Measurements from ENCODE around the gene ZNF367.

DNA sequence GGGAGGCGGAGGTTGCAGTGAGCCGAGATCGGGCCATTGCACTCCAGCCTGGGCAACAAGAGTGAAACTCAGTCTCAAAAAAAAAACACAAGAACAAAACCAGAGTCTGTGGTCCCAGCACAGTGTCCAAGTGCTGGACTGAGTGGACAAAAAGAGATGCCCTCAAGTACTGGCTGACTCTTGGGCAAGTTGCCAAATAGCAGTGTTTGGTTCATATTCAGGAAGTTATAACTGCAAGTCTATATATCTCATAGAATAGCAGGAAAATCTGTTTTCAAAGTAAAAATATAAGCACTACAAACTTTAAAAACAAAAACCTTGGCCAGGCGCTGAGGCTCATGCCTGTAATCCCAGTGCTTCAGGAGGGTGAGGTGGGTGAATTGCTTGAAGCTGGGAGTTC lies 39.1 kb upstream of the ZNF367 start:
- TF ChIP-seq POLR2A (IDR thresholded peaks at IDR 0.05; ENCODE audit: low read depth, low read length), result no peak
- TF ChIP-seq, protein P1, sequence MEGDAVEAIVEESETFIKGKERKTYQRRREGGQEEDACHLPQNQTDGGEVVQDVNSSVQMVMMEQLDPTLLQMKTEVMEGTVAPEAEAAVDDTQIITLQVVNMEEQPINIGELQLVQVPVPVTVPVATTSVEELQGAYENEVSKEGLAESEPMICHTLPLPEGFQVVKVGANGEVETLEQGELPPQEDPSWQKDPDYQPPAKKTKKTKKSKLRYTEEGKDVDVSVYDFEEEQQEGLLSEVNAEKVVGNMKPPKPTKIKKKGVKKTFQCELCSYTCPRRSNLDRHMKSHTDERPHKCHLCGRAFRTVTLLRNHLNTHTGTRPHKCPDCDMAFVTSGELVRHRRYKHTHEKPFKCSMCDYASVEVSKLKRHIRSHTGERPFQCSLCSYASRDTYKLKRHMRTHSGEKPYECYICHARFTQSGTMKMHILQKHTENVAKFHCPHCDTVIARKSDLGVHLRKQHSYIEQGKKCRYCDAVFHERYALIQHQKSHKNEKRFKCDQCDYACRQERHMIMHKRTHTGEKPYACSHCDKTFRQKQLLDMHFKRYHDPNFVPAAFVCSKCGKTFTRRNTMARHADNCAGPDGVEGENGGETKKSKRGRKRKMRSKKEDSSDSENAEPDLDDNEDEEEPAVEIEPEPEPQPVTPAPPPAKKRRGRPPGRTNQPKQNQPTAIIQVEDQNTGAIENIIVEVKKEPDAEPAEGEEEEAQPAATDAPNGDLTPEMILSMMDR (conservative IDR thresholded peaks at IDR 0.05; ENCODE audit: low read depth, low read length), result no peak
- TF ChIP-seq, protein P2, sequence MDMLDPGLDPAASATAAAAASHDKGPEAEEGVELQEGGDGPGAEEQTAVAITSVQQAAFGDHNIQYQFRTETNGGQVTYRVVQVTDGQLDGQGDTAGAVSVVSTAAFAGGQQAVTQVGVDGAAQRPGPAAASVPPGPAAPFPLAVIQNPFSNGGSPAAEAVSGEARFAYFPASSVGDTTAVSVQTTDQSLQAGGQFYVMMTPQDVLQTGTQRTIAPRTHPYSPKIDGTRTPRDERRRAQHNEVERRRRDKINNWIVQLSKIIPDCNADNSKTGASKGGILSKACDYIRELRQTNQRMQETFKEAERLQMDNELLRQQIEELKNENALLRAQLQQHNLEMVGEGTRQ (IDR thresholded peaks at IDR 0.05; ENCODE audit: low read depth, low read length), result no peak
- TF ChIP-seq BHLHE40 (IDR thresholded peaks at IDR 0.05; ENCODE audit: low read depth, low read length), result no peak
- TF ChIP-seq MAFK (IDR thresholded peaks at IDR 0.05; ENCODE audit: low read depth, low read length), result no peak
- no peak for TF ChIP-seq MAZ (IDR thresholded peaks at IDR 0.05; ENCODE audit: borderline replicate concordance, low read depth, low read length)
- no peak for TF ChIP-seq FOS (IDR thresholded peaks at IDR 0.05; ENCODE audit: low read depth, low read length)
- TF ChIP-seq RAD21 (IDR thresholded peaks at IDR 0.05; ENCODE audit: low read length), result no peak
- TF ChIP-seq RCOR1 (IDR thresholded peaks at IDR 0.05; ENCODE audit: insufficient replicate concordance, low read length), result no peak
- no peak for TF ChIP-seq RFX5 (IDR thresholded peaks at IDR 0.05; ENCODE audit: low read depth, low read length)
- TF ChIP-seq SMC3 (IDR thresholded peaks at IDR 0.05; ENCODE audit: low read depth, low read length), result no peak
- no peak for TF ChIP-seq CEBPB (IDR thresholded peaks at IDR 0.05; ENCODE audit: low read depth, low read length)

Measured in IMR-90 (cell line).